Neural progenitor cell (in vitro differentiated cells): Measurements from ENCODE around the gene DMPK. TPM values are rescaled to one million over a fixed set of nuclear protein-coding genes. Genes with fewer than 3 reads are reported as not detected.
"Not testable (repeated sequence)": the region's sequence is repeated elsewhere in the genome, so short reads cannot be mapped to it uniquely, and the experiment has no call there.

Experiments used
- DNase-seq: peaks from one replicate; pipeline ENCODE4 v3.0.0-alpha.2; 2016; ENCODE audit warnings: low spot score
- H2AFZ ChIP-seq: fragments of 200-600 bp; sonication (generic); replicated peaks from 2 replicates; pipeline ENCODE4 v1.6.1; 2016; ENCODE audit warnings: antibody characterized with exemption
- H3F3A ChIP-seq: fragments of 200-600 bp; sonication (generic); 2 replicates; pipeline ENCODE4 v1.6.1; 2016; ENCODE audit warnings: antibody characterized with exemption, low read depth
- H3K27ac ChIP-seq: fragments of 200-600 bp; sonication (generic); 2 replicates; pipeline ENCODE4 v1.5.1; 2016; ENCODE audit warnings: mild to moderate bottlenecking
- H3K27me3 ChIP-seq: fragments of 200-600 bp; sonication (generic); 2 replicates; pipeline ENCODE4 v1.6.1; 2016; ENCODE audit warnings: mild to moderate bottlenecking, moderate library complexity
- H3K36me3 ChIP-seq: fragments of 200-600 bp; sonication (generic); 2 replicates; pipeline ENCODE4 v1.5.1; 2016
- H3K4me1 ChIP-seq: fragments of 200-600 bp; sonication (generic); 2 replicates; pipeline ENCODE4 v1.6.1; 2016; ENCODE audit warnings: mixed run types
- H3K4me2 ChIP-seq: fragments of 200-600 bp; sonication (generic); 2 replicates; pipeline ENCODE4 v1.6.1; 2016
- H3K4me3 ChIP-seq: fragments of 200-600 bp; sonication (generic); 2 replicates; pipeline ENCODE4 v1.5.1; 2016
- H3K79me2 ChIP-seq: fragments of 200-600 bp; sonication (generic); 2 replicates; pipeline ENCODE4 v1.6.1; 2016; ENCODE audit warnings: low read depth
- H3K9ac ChIP-seq: fragments of 200-600 bp; sonication (generic); 2 replicates; pipeline ENCODE4 v1.6.1; 2016
- H3K9me3 ChIP-seq: fragments of 200-600 bp; sonication (generic); 2 replicates; pipeline ENCODE4 v1.5.1; 2016; ENCODE audit warnings: low read depth
- H4K20me1 ChIP-seq: fragments of 200-600 bp; sonication (generic); 2 replicates; pipeline ENCODE4 v1.6.1; 2016; ENCODE audit warnings: low read depth
- H3K27ac Mint-ChIP-seq: 3 replicates; pipeline ENCODE4 v1.8.0; 2021; ENCODE audit warnings: mixed read lengths
- H3K27me3 Mint-ChIP-seq: 2 replicates; pipeline ENCODE4 v1.8.0; 2022; ENCODE audit warnings: low read depth, mild to moderate bottlenecking, inconsistent platforms, moderate library complexity, mixed read lengths; ENCODE audit not compliant: insufficient read depth
- H3K36me3 Mint-ChIP-seq: 3 replicates; pipeline ENCODE4 v1.8.0; 2021; ENCODE audit warnings: mixed read lengths
- H3K4me1 Mint-ChIP-seq: 3 replicates; pipeline ENCODE4 v1.8.0; 2021; ENCODE audit warnings: mixed read lengths
- H3K4me3 Mint-ChIP-seq: 3 replicates; pipeline ENCODE4 v1.8.0; 2021; ENCODE audit warnings: mild to moderate bottlenecking, moderate library complexity, mixed read lengths
- H3K9me3 Mint-ChIP-seq: 3 replicates; pipeline ENCODE4 v1.8.0; 2020; ENCODE audit warnings: mixed read lengths
- EZH2 ChIP-seq: fragments of 200-600 bp; sonication (generic); IDR thresholded peaks from 2 replicates; pipeline ENCODE4 v1.6.1; 2017; ENCODE audit warnings: antibody characterized with exemption, mild to moderate bottlenecking, moderate library complexity
- EZH2phosphoT487 ChIP-seq: fragments of 200-600 bp; sonication (generic); IDR thresholded peaks from 2 replicates; pipeline ENCODE4 v1.6.1; 2017; ENCODE audit warnings: antibody characterized with exemption
- total RNA-seq: library from RNA; depleted of rRNA; stranded (reverse); fragments of >200 nt; gene quantifications from 2 replicates; pipeline ENCODE4 v1.2.3, GENCODE V29; 2015; ENCODE audit warnings: low replicate concordance
- TF ChIP-seq, protein P1 (sequence below): fragments of 200-600 bp; sonication (generic); IDR thresholded peaks from 2 replicates; pipeline ENCODE4 v1.5.1; 2017; ENCODE audit warnings: antibody characterized with exemption, mild to moderate bottlenecking

DMPK gene
- total RNA-seq, 1 donor from 2014 or later: 5.5 TPM

DNA sequence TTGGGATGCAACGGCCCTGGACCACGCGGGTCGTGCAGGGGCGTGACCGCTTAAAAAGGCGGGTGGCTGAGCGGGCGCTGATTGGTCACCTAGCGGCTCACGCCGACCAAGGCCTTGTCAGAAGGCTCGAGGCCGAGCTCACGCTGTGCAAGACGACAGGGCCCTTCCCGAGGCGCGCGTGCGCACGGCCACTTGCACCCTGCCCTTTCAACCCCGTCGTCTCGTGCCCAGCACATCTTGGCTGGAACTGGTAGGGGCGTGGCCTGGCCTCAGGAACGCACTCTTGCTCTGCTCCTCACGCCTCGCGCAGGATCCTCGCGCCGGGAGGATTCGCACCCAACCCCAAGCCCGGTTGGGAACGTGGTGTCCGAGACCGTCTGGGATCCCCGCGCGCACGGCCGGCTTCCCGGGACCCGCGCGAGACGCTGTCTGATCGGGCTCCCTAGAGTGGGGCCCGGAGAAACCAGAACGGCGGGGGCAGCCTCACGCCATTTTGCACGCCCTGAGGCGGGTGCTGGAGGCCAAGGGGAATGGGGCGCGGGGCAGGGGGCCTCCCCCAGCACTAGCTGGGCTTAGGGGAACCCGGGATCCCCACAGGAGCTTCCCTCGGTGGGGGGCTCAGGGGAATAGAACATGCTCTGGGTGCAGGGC, 49.0 kb downstream of the DMPK start, which contains the start of gene MEIOSIN:
Gene MEIOSIN (plus strand): TSS at position 280 of the 651 bp plus-strand sequence. CDS start 1,938 bp downstream, outside the sequence.
- Mint-ChIP-seq H3K27ac (peak within 1 kb of the TSS; percentile 80), H3K9me3 (no peaks in the 10 kb centered on the region), H3K4me1 (peaks cover 18% of the 10 kb centered on the region), H3K36me3 (no peaks in the 10 kb centered on the region), H3K27me3 (peaks cover 9% of the 10 kb centered on the region), H3K4me3 (peak within 1 kb of the TSS; percentile 48)
- peaks cover 7% of the 10 kb centered on the region for H3K4me1 ChIP-seq
- no peak within 1 kb of the TSS for H3K4me2 ChIP-seq
- no peaks in the 10 kb centered on the region for H3K36me3 ChIP-seq
- DNase-seq: no peak
- H4K20me1 ChIP-seq: peaks cover 15% of the 10 kb centered on the region
- no peaks in the 10 kb centered on the region for H3K9me3 ChIP-seq
- no peak within 1 kb of the TSS for H2AFZ ChIP-seq
- no peak within 1 kb of the TSS for H3K9ac ChIP-seq
- TF ChIP-seq EZH2 (no peak), EZH2phosphoT487 (no peak)
- TF ChIP-seq, protein P1, sequence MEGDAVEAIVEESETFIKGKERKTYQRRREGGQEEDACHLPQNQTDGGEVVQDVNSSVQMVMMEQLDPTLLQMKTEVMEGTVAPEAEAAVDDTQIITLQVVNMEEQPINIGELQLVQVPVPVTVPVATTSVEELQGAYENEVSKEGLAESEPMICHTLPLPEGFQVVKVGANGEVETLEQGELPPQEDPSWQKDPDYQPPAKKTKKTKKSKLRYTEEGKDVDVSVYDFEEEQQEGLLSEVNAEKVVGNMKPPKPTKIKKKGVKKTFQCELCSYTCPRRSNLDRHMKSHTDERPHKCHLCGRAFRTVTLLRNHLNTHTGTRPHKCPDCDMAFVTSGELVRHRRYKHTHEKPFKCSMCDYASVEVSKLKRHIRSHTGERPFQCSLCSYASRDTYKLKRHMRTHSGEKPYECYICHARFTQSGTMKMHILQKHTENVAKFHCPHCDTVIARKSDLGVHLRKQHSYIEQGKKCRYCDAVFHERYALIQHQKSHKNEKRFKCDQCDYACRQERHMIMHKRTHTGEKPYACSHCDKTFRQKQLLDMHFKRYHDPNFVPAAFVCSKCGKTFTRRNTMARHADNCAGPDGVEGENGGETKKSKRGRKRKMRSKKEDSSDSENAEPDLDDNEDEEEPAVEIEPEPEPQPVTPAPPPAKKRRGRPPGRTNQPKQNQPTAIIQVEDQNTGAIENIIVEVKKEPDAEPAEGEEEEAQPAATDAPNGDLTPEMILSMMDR: no peak
- no peak within 1 kb of the TSS for H3K4me3 ChIP-seq
- peaks cover 22% of the 10 kb centered on the region for H3K79me2 ChIP-seq
- H3K27ac ChIP-seq: no peak within 1 kb of the TSS
- H3F3A ChIP-seq: peaks cover 9% of the 10 kb centered on the region
- H3K27me3 ChIP-seq: no peaks in the 10 kb centered on the region

DNA sequence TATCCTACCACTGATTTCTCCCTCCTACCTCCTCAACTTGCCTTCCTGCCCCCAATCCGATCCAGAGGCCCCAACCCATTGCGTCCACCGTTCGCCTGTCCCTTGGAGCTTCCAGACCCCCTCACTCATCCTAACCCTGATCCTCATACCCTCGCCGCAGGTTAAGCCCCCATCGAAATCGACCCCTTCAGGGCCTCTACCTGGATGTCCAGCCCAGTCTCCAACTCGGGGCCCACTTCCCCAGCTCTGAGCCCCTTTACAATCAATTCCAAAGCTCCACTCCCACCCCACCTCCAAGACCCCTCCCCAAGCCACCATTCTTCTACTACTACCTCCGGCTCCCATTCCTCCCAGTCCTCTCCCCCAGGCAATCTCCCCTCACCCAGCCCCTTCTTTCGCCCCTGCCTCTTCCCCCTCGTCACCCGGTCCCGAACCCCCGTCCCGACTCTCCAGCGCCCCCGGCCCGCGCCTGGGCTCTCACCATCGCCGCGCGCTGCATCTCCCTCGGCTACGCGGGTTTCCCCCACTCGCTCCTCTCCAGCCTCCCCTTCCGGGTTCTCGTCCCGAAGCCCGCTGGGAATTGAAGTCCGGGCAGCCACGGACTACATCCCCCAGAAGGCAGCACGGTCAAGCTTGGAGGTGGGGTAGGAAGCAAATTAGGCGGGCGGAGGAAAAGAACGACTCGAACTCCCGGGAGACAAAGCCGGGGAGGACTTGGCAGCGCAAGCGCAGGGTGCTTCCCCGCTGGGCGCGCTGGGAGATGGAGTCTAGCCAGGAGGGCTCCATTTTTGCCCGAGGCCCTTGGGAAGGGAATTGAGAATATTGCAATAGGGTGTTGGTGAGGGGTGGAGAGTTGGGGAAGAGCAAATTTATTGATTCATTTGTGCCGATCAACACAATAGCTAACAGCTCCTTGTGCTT, 51.7 kb downstream of the DMPK start, which contains the start of gene FBXO46:
Gene FBXO46 (minus strand): TSS at position 529 of the 921 bp plus-strand sequence. CDS start 17,401 bp downstream, outside the sequence.
- DNase-seq: peak; percentile 98
- Histone ChIP-seq H3K79me2 (peaks cover 48% of the 10 kb centered on the region), H3K4me2 (peak within 1 kb of the TSS; percentile 98), H3K27ac (no peak within 1 kb of the TSS), H3K4me1 (peaks cover 7% of the 10 kb centered on the region), H4K20me1 (peaks cover 32% of the 10 kb centered on the region), H3F3A (peaks cover 9% of the 10 kb centered on the region), H3K27me3 (no peaks in the 10 kb centered on the region), H3K36me3 (no peaks in the 10 kb centered on the region), H2AFZ (peak within 1 kb of the TSS; percentile 2), H3K9me3 (no peaks in the 10 kb centered on the region), H3K4me3 (peak within 1 kb of the TSS; percentile 88), H3K9ac (peak within 1 kb of the TSS; percentile 66)
- Mint-ChIP-seq H3K4me1 (peaks cover 17% of the 10 kb centered on the region), H3K27me3 (peaks cover 9% of the 10 kb centered on the region), H3K4me3 (peak within 1 kb of the TSS; percentile 99), H3K9me3 (no peaks in the 10 kb centered on the region), H3K36me3 (no peaks in the 10 kb centered on the region), H3K27ac (peak within 1 kb of the TSS; percentile 98)
- TF ChIP-seq EZH2: no peak
- TF ChIP-seq, protein P1: peak; percentile 43

DNA sequence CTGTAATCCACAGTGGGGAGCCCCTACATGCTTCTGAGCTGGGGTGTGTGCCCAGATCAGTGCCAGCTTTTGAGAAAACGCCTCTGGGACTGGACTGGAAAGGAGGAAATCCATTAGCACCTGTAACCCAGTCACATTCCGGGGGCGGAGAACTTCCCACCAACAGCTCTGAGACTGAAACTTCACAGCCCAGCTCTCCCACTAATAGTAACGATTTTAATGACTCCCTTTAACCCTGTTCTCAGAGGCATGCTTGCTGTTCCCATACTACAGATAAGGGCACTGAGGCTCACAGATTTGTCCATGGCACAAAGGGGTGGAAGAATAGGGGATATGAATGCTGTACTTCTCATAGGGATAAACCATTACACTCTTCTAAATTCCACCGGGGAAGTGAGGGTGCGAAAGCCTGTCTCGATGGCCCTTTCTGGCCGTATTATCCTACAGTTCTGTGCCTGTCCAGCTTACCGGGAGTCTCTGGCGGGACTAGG, 52.4 kb downstream of the DMPK start:
- H3K9me3 ChIP-seq: no peaks in the 10 kb centered on the region
- no peaks in the 10 kb centered on the region for H3K27me3 ChIP-seq
- peaks cover 55% of the 10 kb centered on the region for H3K79me2 ChIP-seq
- DNase-seq: no peak
- no peaks in the 10 kb centered on the region for H3K36me3 ChIP-seq
- Mint-ChIP-seq H3K27me3 (peaks cover 9% of the 10 kb centered on the region), H3K27ac (peak overlapping the region; percentile 94), H3K4me1 (peaks cover 17% of the 10 kb centered on the region), H3K9me3 (no peaks in the 10 kb centered on the region), H3K4me3 (peak overlapping the region; percentile 99), H3K36me3 (no peaks in the 10 kb centered on the region)
- peaks cover 9% of the 10 kb centered on the region for H3F3A ChIP-seq
- peak overlapping the region; percentile 88 for H3K4me3 ChIP-seq
- no peak for TF ChIP-seq EZH2
- TF ChIP-seq, protein P1: no peak
- no peak for TF ChIP-seq EZH2phosphoT487
- H2AFZ ChIP-seq: peak overlapping the region; percentile 2
- peak overlapping the region; percentile 98 for H3K4me2 ChIP-seq
- H3K9ac ChIP-seq: peak overlapping the region; percentile 66
- H4K20me1 ChIP-seq: peaks cover 37% of the 10 kb centered on the region
- no peak overlapping the region for H3K27ac ChIP-seq
- H3K4me1 ChIP-seq: peaks cover 7% of the 10 kb centered on the region

DNA sequence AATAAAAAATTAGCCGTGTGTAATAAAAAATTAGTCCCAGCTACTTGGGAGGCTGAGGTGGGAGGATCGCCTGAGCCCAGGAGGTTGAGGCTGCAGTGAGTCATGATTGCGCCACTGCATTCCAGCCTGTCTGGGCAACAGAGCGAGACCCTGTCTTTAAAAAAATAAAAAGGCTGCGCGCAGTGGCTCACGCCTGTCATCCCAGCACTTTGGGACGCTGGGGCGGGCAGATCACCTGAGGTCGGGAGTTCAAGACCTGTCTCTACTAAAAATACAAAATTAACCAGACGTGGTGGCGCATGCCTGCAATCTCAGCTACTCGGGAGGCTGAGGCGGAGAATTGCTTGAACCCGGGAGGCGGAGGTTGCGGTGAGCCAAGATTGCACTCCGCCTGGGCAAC, 53.6 kb downstream of the DMPK start:
- H3K4me1 ChIP-seq, H3K4me2 ChIP-seq, H3K9me3 Mint-ChIP-seq, H3K9ac ChIP-seq, H3K36me3 Mint-ChIP-seq, H3K27me3 ChIP-seq, H2AFZ ChIP-seq, DNase-seq, H3K27ac Mint-ChIP-seq, H3K27ac ChIP-seq, H3K4me3 ChIP-seq, H3K9me3 ChIP-seq, H3F3A ChIP-seq, H3K27me3 Mint-ChIP-seq, H3K36me3 ChIP-seq: not testable (repeated sequence)
- H3K4me3 Mint-ChIP-seq: peak overlapping the region; percentile 1
- peaks cover 17% of the 10 kb centered on the region for H3K4me1 Mint-ChIP-seq
- H3K79me2 ChIP-seq: peaks cover 67% of the 10 kb centered on the region
- H4K20me1 ChIP-seq: peaks cover 37% of the 10 kb centered on the region

- H3K9ac ChIP-seq, H3K27ac Mint-ChIP-seq, H3K9me3 Mint-ChIP-seq, H3K27me3 ChIP-seq, H3K9me3 ChIP-seq, H2AFZ ChIP-seq, H4K20me1 ChIP-seq, H3K4me2 ChIP-seq, H3K36me3 ChIP-seq, H3K27ac ChIP-seq, H3K4me1 ChIP-seq, H3K4me3 ChIP-seq, DNase-seq: not testable (repeated sequence)
- peaks cover 30% of the 10 kb centered on the region for H3K4me1 Mint-ChIP-seq
- peaks cover 16% of the 10 kb centered on the region for H3K27me3 Mint-ChIP-seq
- Histone ChIP-seq H3F3A (peaks cover 18% of the 10 kb centered on the region), H3K79me2 (peaks cover 73% of the 10 kb centered on the region)
- peak overlapping the region; percentile 41 for H3K4me3 Mint-ChIP-seq
- peaks cover 18% of the 10 kb centered on the region for H3K36me3 Mint-ChIP-seq
Observed at GRCh38 chr19:45720065-45720464, 62.2 kb downstream of the DMPK start.
